Stomach smooth muscle (tissue), 2 donors: ENCODE measurements around the gene BCAR3.

Source experiments
- H3K27ac ChIP-seq: one replicate; pipeline ENCODE4 v1.7.0; 2013; ENCODE audit warnings: mild to moderate bottlenecking, low read length, inconsistent platforms
- H3K27me3 ChIP-seq, 2 donors: one replicate each; pipeline ENCODE4 v1.7.0; 2013; ENCODE audit warnings: low read length in 2 of 2; ENCODE audit not compliant: insufficient read depth in 2 of 2, control insufficient read depth in 1 of 2
- H3K36me3 ChIP-seq, 2 donors: one replicate each; pipeline ENCODE4 v1.7.0; 2013; ENCODE audit warnings: low read length in 2 of 2; ENCODE audit not compliant: control insufficient read depth in 2 of 2, insufficient read depth in 2 of 2
- H3K4me1 ChIP-seq: one replicate; pipeline ENCODE4 v1.7.0; 2013; ENCODE audit warnings: low read length; ENCODE audit not compliant: control insufficient read depth, insufficient read depth
- H3K4me3 ChIP-seq, 2 donors: one replicate each; pipeline ENCODE4 v1.7.0; 2013; ENCODE audit warnings: low read length in 2 of 2
- H3K9ac ChIP-seq, 2 donors: one replicate each; pipeline ENCODE4 v1.7.0; 2013; ENCODE audit warnings: low read length in 2 of 2, mild to moderate bottlenecking in 1 of 2
- H3K9me3 ChIP-seq, 2 donors: one replicate each; pipeline ENCODE4 v1.7.0; 2013; ENCODE audit warnings: low read length in 2 of 2; ENCODE audit not compliant: control insufficient read depth in 2 of 2
- donor health status: healthy.
- donor health status: Pancreatic carcinoma.

The BCAR3 gene

DNA sequence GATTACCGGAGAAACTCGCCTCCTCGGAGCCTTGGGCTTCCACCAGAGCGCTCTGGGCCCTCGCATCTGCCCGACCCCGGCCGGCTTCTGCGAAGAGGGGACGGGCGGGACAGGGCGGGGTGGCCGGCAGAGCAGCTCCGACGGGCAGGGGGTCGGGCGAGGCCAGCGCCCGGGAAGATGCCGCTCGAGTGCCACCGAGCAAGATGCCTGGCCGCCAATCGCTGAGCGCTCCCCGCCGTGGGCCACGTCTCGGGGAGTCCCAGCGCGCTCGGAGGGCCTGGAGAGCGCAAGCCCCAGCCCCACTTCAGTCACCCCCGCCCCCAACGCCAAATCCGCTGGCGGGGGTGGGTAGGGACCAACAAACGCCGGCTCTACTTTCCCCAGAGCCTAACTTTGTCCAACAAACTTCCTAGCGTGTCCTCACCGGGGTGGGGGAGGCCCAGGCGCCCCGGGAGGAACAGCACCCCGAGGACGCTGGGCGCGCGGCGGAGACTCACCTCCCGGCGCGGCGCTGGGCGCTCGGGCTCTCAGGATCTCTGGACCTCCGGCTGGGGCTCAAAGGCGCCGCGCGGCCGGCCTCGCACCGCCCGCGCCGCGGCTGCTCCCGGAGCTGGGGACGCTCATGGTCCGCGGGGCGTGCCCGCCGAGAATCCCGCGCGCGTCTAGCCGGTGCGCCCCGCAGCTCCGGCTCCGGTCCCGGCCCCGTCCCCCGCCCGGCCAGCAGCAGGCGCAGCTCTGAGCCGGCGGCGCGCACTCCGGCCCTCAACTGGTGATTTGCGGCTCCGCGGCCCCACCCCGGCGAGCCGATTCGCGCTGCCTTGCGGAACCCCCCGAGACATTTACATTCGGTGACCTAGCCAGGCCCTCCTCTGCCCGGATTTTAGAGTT is at the start of gene BCAR3:
Gene BCAR3 (minus strand): TSS at position 737 of the 888 bp plus-strand sequence. CDS start 6,907 bp downstream, outside the sequence.
- no peaks in the 10 kb centered on the region for H3K9me3 ChIP-seq
- peak within 1 kb of the TSS; percentile 68 to 81 for H3K4me3 ChIP-seq
- H3K27ac ChIP-seq: peak within 1 kb of the TSS; percentile 49
- H3K4me1 ChIP-seq: peaks cover 10% of the 10 kb centered on the region
- H3K36me3 ChIP-seq: no peaks in the 10 kb centered on the region
- peak within 1 kb of the TSS; percentile 68 to 73 for H3K9ac ChIP-seq
- no peaks in the 10 kb centered on the region for H3K27me3 ChIP-seq

DNA sequence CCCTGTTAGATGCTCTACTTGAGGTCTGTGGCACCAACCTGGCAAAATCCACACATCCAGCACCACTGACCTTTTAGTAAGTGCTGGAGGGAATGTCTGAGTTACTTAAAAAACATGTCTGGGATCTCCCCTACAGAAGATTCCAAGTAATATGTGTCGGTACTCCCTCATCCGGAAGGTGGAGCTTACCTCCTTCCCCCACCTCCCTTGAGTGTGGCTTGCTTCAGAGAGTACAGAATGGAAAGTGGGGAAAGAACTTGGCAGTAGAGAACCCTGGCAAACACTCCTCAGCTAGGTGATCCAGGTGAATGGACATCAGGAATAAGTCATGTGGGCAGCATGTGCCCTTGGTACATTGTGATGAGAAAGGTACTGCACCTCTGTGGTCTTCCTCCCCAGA is 49.0 kb upstream of the BCAR3 start:
- H3K27me3 ChIP-seq: no peaks in the 10 kb centered on the region
- no peaks in the 10 kb centered on the region for H3K9me3 ChIP-seq
- no peak overlapping the region for H3K9ac ChIP-seq
- no peaks in the 10 kb centered on the region for H3K4me1 ChIP-seq
- H3K4me3 ChIP-seq: no peak overlapping the region
- H3K36me3 ChIP-seq: no peaks in the 10 kb centered on the region
- no peak overlapping the region for H3K27ac ChIP-seq

DNA sequence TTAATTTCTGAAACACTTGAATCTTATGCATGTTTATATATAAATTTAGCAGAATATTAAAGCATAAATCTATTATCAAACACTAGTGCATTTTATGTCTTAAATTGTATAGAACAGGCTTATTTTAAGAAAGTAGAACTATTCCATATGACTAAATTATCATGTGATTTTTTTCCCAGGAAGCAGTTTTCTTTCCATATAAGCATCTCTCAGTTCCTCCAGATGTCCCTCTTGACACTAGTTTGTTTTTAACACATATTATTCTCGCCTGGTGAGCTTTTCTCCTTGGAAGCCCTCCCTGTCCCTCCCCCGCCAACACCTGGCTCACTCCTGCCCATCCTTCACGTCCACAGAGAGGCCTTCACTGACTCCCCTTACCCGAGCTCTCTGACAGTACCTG is 48.3 kb upstream of the BCAR3 start:
- no peak overlapping the region for H3K9ac ChIP-seq
- H3K27me3 ChIP-seq: no peaks in the 10 kb centered on the region
- H3K27ac ChIP-seq: no peak overlapping the region
- H3K4me1 ChIP-seq: no peaks in the 10 kb centered on the region
- no peaks in the 10 kb centered on the region for H3K9me3 ChIP-seq
- no peaks in the 10 kb centered on the region for H3K36me3 ChIP-seq
- H3K4me3 ChIP-seq: no peak overlapping the region

DNA sequence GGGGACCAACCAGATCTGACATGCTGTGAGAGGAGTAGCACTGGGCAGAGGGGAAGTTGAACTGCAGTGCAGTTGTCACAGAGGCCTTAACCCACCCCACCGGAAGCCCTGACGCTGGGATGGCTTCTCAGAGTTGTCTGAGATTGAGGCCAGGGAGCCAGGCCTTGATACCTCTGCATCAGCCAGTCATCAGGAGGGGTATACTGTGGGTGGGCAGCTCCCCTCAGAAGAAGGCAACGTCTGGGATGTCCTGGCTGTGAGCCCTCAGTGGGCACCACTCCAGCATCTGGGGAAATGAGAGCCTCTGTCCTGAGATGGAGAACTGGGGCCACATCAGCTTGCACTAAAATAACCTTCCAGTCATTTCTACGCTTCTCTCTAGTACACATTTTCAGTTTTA is 47.9 kb upstream of the BCAR3 start:
- no peaks in the 10 kb centered on the region for H3K36me3 ChIP-seq
- H3K4me3 ChIP-seq: no peak overlapping the region
- no peaks in the 10 kb centered on the region for H3K9me3 ChIP-seq
- H3K27me3 ChIP-seq: no peaks in the 10 kb centered on the region
- H3K4me1 ChIP-seq: no peaks in the 10 kb centered on the region
- no peak overlapping the region for H3K27ac ChIP-seq
- H3K9ac ChIP-seq: no peak overlapping the region

DNA sequence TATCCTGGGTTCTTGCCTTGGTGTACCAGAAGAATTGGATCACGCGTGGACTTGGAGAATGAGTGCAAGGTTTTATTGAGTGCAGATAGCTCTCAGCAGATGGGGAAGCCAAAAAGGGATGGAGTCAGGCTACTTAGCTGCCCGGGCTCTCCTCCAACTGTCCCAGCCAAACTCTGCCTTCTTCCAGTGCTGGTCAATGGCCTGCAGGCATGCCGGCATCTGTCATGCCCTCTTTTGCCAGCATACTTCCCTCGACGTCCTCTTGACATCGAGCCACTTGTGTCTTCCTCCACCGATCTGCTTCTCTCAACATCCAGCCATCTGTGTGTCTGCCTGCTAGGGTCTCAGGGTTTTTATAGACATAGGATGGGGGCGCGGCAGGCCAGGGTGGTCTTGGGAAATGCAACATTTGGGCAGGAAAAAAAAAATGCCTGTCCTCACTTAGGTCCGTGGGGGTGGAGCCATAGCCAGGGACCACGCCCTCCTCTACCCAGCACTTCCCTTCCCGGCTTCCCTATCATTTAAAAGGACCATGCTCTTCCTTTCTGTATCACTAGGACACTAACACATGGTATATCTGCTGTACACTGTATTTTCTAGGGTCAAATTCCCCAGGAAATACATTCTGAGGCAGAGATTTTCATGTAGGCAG is 47.0 kb upstream of the BCAR3 start:
- H3K4me3 ChIP-seq: no peak overlapping the region
- H3K9ac ChIP-seq: no peak overlapping the region
- no peaks in the 10 kb centered on the region for H3K27me3 ChIP-seq
- H3K27ac ChIP-seq: no peak overlapping the region
- H3K9me3 ChIP-seq: no peaks in the 10 kb centered on the region
- no peaks in the 10 kb centered on the region for H3K4me1 ChIP-seq
- H3K36me3 ChIP-seq: no peaks in the 10 kb centered on the region

DNA sequence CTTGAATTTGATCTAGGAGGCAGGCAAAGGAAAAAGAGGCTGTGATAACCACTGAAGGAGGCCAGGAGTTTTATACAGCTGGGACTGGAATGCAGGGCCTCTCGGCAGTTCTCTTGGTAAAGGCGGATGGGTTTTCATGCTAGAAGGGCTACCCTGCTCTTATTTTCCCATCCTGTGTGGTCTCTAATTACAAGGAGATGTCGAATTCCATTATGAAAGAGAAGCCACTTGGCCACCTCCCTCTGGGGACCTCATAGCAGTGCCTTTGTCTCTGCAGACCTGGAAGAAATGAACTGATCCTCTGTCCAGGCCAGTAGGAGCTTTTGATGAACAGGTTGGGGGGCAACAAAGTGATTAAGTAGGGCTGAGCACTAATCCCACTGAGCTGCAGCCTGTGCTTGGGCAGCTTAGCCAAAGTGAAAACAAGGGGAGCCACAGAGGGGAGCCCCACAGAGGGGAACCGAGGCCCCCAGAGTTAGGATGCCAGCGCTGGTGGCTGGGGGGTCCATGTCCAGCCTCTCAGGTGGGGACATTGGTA is 42.2 kb upstream of the BCAR3 start:
- H3K36me3 ChIP-seq: no peaks in the 10 kb centered on the region
- no peak overlapping the region for H3K27ac ChIP-seq
- H3K9ac ChIP-seq: no peak overlapping the region
- H3K27me3 ChIP-seq: no peaks in the 10 kb centered on the region
- no peaks in the 10 kb centered on the region for H3K9me3 ChIP-seq
- H3K4me3 ChIP-seq: no peak overlapping the region
- H3K4me1 ChIP-seq: peaks cover 12% of the 10 kb centered on the region

DNA sequence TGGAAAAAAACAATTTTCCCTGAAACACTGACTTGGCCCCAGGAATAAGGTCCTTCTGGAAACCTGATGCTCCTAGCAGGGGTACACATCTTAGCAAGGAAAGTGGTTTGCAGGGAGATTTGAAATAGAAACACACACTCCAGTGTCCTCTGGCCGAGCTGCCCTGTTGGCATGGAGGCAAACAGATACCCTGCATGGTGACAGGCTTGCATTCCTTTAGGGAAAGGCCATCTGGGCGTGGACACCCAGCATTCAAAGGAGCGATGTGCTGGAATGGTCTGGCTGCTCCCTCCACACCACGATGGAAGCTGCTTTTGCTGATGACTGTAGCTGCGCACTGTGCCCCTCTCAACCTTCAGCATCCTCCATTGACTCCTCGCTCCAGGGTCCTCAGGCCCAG is 41.5 kb upstream of the BCAR3 start:
- no peaks in the 10 kb centered on the region for H3K36me3 ChIP-seq
- H3K27ac ChIP-seq: no peak overlapping the region
- H3K9me3 ChIP-seq: no peaks in the 10 kb centered on the region
- peaks cover 12% of the 10 kb centered on the region for H3K4me1 ChIP-seq
- no peaks in the 10 kb centered on the region for H3K27me3 ChIP-seq
- no peak overlapping the region for H3K9ac ChIP-seq
- H3K4me3 ChIP-seq: no peak overlapping the region

DNA sequence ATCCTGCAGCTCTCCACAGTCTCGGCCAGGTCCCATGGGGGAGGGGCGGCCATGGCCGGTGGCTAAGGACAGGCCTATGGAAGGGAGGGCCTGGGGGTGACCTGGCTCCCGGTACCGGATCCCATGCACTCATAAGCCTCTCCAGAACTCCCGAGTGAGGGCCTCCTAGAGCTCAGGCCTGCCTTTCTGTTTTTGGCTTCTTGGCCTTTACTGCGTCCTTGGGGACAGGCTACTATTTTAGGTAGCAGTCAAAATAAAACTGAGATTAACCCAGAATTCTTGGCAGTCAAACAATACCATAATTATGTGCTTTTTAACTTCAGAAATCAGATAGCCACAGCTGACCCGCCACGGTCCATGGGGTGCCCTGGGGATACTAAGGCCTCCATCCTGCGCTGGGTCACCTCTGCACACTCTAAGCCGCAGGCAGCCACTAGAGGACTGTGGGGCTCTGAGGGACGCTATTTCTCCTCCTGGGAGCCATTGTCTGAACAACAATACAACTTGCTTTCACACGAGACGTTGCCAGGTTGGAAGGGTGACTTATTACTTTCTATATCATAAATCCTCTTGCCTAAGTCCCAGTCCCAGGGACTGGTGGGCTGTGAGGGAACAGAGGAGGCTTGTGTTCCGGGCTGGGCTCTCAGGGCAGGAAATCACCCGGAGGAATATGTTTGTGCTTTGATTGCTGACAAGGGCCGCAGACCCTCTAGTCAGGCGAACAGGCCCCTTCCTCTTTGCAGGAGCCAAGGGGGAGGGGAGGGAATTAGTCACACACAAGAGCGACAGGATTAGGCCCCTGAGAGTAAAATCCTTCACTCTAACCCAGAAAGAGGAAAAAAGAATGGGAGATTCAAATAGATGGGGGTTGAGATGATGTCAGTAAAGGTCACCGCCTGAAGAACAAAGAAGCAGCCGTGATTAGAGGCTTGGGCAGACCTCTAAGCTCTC is 40.7 kb upstream of the BCAR3 start:
- no peaks in the 10 kb centered on the region for H3K27me3 ChIP-seq
- no peak overlapping the region for H3K4me3 ChIP-seq
- H3K9me3 ChIP-seq: no peaks in the 10 kb centered on the region
- H3K27ac ChIP-seq: no peak overlapping the region
- H3K4me1 ChIP-seq: peaks cover 12% of the 10 kb centered on the region
- H3K9ac ChIP-seq: no peak overlapping the region
- H3K36me3 ChIP-seq: no peaks in the 10 kb centered on the region

DNA sequence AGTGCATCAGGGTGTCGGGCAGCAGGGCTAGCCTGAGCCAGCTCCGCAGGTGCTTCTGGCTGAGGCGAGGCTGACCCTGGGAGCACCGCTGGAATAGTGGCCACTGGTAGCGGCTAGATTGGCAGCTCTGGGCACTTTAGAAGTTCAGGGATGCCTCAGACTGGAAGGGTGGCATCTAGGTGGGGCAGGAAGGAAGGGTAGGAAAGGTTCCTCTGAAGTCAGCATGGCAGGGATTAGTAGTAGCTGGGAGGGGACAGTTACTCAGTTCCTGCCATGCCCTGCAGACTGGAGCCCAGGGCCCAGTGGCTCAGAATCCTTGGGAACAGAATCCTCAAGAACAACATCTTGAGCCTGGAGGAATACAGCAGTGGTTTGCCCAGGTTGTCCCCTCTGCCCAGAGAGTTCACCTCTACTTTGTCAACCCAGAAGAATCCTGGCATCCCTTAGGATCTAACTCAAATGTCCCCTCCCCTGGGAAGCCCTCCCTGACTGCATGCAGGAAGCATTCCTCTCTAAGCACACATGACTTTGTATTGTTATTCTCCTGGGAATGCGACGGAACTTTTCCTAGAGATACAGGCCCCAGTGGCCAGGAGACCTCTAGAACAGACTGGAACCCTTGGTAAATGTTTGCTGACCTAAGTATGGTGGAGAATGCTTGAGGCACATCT is 39.5 kb upstream of the BCAR3 start:
- Histone ChIP-seq H3K36me3 (no peaks in the 10 kb centered on the region), H3K9me3 (no peaks in the 10 kb centered on the region), H3K4me1 (peaks cover 15% of the 10 kb centered on the region), H3K27ac (no peak overlapping the region), H3K27me3 (no peaks in the 10 kb centered on the region), H3K9ac (no peak overlapping the region), H3K4me3 (no peak overlapping the region)

DNA sequence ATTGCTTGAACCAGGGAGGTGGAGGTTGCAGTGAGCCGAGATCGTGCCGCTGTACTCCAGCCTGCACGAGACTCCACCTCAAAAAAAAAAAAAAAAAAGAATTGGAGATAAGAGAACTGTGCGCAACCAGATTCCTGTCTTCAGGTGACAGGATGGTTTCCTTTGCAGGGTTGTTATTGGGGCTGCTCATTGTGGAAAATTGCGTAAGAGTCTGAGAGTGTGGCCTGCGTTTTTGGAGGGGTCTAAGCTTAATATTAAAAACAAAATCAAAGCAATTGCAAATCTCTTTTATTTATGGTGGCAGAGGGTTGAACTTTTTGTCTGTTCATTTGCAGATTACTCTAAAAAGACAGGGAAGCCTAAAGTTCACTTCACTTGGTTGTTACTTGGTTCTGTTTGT is 36.0 kb upstream of the BCAR3 start:
- Histone ChIP-seq H3K4me3 (no peak overlapping the region), H3K9ac (no peak overlapping the region), H3K9me3 (no peaks in the 10 kb centered on the region), H3K27me3 (no peaks in the 10 kb centered on the region), H3K36me3 (no peaks in the 10 kb centered on the region), H3K27ac (no peak overlapping the region), H3K4me1 (peaks cover 18% of the 10 kb centered on the region)
